Activated T-cell treated with anti-CD3 and anti-CD28 coated beads, Interleukin-2, amount 50 U/mL, for 1 hour (primary cell): ENCODE data around the gene ICE1.
"Not testable (repeated sequence)": the region's sequence is repeated elsewhere in the genome, so short reads cannot be mapped to it uniquely, and the experiment has no call there.

Experiments used
- DNase-seq: peaks from one replicate; pipeline ENCODE4 v3.0.0-alpha.2; 2020

The ICE1 gene

GRCh38 chr5:5456858-5457257 lies 34.4 kb downstream of the ICE1 start:
- DNase-seq: no peak

GRCh38 chr5:5460311-5460710 lies 37.8 kb downstream of the ICE1 start:
- no peak for DNase-seq

- DNase-seq: no peak
Observed at GRCh38 chr5:5461012-5461411, 38.5 kb downstream of the ICE1 start.

GRCh38 chr5:5464036-5464715 lies 41.7 kb downstream of the ICE1 start:
- no peak for DNase-seq

GRCh38 chr5:5466227-5466626 lies 43.8 kb downstream of the ICE1 start:
- DNase-seq: no peak

- no peak for DNase-seq
Observed at GRCh38 chr5:5467737-5468136, 45.3 kb downstream of the ICE1 start.

- DNase-seq: no peak
Observed at GRCh38 chr5:5470933-5471332, 48.5 kb downstream of the ICE1 start.

- no peak for DNase-seq
Observed at GRCh38 chr5:5473226-5473625, 50.7 kb downstream of the ICE1 start.

GRCh38 chr5:5474961-5475360 lies 52.5 kb downstream of the ICE1 start:
- DNase-seq: no peak

- no peak for DNase-seq
Observed at GRCh38 chr5:5475975-5476374, 53.5 kb downstream of the ICE1 start.

- DNase-seq: not testable (repeated sequence)
Observed at GRCh38 chr5:5479578-5479977, 57.1 kb downstream of the ICE1 start.

- DNase-seq: no peak
Observed at GRCh38 chr5:5480481-5481111, 58.1 kb downstream of the ICE1 start.

GRCh38 chr5:5481206-5481605 lies 58.7 kb downstream of the ICE1 start:
- DNase-seq: no peak

- no peak for DNase-seq
Observed at GRCh38 chr5:5481633-5482032, 59.2 kb downstream of the ICE1 start.

GRCh38 chr5:5483350-5483749 lies 60.9 kb downstream of the ICE1 start:
- DNase-seq: no peak

GRCh38 chr5:5483880-5484598 lies 61.6 kb downstream of the ICE1 start:
- no peak for DNase-seq

GRCh38 chr5:5486122-5486521 lies 63.6 kb downstream of the ICE1 start:
- DNase-seq: no peak

GRCh38 chr5:5487585-5488360 lies 65.3 kb downstream of the ICE1 start:
- DNase-seq: no peak

- no peak for DNase-seq
Observed at GRCh38 chr5:5490774-5491347, 68.4 kb downstream of the ICE1 start.

- no peak for DNase-seq
Observed at GRCh38 chr5:5492087-5492933, 69.8 kb downstream of the ICE1 start.

- not testable (repeated sequence) for DNase-seq
Observed at GRCh38 chr5:5492934-5493271, 70.4 kb downstream of the ICE1 start.
